ENCODE data around the gene FRY.

The FRY gene

GRCh38 chr13:32254416-32254815 is 222.8 kb downstream of the FRY start:
- no peak for DNase-seq (ENCODE audit: low spot score)
- FAIRE-seq: no peak

DNA sequence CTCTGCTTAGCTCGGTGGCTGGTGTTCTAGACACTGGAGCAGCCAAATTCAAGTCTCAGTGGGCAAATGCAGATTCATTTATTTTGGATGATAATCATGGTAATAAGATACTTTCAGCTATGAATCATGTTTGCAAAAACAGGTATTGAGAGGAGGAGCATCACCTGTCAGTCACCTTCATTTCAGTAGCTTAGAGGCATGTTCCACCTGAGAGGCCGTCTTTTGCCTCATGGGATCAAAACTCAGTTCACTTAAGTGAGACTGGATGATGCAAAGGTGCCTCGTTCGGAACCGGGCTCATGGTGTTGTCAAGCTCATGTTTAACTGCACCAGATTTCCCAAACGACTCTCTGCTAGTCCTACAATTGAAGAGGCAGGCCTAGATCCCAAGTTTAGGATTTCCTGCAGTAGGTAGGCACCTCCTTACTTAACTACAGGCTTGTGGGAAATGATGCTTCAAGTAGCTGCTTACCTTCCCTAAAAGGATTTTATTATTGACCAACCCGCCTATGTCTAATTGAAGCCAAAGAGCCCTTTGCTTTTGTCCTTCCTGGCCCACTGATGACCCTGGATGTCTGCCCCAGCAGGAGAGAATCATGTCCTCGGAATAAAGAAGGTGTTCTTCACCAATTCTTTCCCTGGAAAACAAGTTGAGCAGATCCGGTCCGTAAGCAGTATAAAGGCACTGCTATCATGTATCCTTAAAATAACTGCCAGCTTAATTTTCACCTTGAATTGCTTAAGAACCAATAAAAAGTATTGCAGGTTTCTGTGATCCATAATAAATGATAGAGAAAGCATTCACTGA is 223.5 kb downstream of the FRY start:
- DNase-seq (ENCODE audit: low spot score): no peak
- FAIRE-seq: no peak

DNA sequence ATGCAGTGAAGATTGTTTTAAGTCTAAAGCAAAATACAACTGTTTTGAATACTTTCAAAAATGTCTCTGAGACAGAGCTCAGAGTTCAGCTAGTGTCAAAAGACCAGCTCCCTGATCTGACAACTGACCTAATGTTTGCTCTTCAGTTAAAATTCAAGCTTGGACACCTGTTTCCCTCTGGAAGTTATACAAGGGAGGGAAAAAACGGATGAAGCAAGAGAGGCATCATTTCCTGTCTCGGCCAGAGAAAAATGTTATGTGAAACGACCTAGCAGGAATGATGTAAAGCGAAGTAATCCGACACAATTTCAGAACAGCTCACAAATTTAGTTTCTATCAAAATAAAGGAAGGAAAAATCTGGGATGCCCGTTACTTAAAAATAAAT is 224.1 kb downstream of the FRY start:
- DNase-seq (ENCODE audit: low spot score) (no peak), FAIRE-seq (no peak)

GRCh38 chr13:32256243-32256642 is 224.7 kb downstream of the FRY start:
- DNase-seq (ENCODE audit: low spot score): no peak
- no peak for FAIRE-seq

GRCh38 chr13:32257649-32258048 is 226.1 kb downstream of the FRY start:
- DNase-seq (ENCODE audit: low spot score) (no peak), FAIRE-seq (no peak)

- DNase-seq (ENCODE audit: low spot score) (no peak), FAIRE-seq (no peak)
These were observed 227.5 kb downstream of the FRY start for GRCh38 chr13:32259116-32259515.

DNA sequence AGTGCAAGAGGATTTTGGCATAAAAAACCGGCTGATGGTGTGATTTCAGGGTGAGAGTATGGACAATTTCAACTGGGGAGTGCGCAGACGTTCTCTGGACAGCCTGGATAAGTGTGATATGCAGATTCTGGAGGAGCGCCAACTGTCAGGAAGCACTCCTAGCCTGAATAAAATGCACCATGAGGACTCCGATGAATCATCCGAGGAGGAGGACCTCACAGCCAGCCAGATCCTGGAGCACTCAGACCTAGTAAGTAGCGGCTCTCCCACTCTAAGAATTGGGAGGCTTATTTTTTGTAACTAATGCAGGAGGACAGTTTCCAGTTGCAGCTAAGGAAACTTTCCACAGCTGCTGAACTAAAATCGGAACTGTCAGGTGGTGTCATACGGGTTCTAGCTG is 230.0 kb downstream of the FRY start:
- FAIRE-seq: no peak
- peak; percentile 24 for DNase-seq (ENCODE audit: low spot score)

DNA sequence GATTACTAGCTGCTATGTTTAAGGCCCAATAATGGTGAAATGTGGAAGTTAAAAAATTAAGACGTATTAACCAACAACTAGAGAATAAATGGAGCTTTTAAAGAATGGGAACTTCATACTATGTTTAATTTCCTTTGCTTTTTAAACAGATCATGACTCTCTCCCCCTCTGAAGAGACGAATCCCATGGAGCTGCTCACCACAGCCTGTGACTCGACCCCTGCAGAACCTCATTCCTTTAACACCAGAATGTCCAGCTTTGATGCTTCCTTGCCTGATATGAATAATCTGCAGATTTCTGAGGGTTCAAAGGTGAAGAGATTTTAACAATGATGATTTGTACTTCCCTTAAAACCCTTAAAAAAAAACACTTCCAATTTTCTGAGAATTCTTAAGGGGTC is 230.6 kb downstream of the FRY start:
- FAIRE-seq (no peak), DNase-seq (ENCODE audit: low spot score) (no peak)

DNA sequence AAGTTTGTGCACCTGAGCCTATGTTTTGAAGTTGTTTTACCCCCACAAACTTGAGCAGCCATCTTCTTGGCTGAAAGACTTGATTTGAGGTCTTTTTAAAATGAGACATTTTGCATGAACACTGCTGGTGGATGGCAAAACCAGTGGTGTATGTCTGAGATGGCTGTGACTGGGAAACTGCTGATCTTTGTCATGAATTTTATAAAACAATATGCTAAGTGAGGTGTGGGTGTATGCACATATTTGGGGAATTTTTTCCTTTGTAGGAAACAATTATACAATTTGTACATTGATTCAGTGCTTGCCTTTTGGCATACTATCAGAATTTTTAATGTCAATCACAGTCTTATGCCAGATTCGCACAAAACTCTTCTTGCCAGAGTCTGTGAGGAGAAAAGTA is 231.0 kb downstream of the FRY start:
- DNase-seq (ENCODE audit: low spot score) (no peak), FAIRE-seq (no peak)

DNA sequence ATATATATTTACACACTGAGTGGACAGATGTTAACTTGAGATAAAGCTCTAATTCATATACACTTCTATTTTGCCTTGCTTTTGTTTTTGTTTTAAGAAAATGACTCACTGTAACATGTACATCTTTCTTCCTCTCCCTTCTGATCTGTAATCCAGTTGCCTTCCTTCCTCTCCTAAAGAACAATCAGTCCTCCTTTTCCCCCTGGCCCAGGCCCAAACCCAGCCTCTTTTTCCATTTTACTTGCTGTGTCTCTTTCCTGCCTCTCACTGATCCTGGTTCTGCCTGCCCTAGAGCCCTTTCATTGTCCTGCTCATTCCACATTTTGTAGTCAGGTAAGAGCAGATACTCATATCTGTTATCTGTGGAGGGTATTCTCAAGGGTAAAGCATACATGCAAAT is 232.8 kb downstream of the FRY start:
- no peak for FAIRE-seq
- DNase-seq (ENCODE audit: low spot score): no peak

- FAIRE-seq: no peak
- DNase-seq (ENCODE audit: low spot score): no peak
These were observed 234.2 kb downstream of the FRY start for GRCh38 chr13:32265726-32266125.

- DNase-seq (ENCODE audit: low spot score): no peak
- FAIRE-seq: no peak
These were observed 234.6 kb downstream of the FRY start for GRCh38 chr13:32266130-32266529.

DNA sequence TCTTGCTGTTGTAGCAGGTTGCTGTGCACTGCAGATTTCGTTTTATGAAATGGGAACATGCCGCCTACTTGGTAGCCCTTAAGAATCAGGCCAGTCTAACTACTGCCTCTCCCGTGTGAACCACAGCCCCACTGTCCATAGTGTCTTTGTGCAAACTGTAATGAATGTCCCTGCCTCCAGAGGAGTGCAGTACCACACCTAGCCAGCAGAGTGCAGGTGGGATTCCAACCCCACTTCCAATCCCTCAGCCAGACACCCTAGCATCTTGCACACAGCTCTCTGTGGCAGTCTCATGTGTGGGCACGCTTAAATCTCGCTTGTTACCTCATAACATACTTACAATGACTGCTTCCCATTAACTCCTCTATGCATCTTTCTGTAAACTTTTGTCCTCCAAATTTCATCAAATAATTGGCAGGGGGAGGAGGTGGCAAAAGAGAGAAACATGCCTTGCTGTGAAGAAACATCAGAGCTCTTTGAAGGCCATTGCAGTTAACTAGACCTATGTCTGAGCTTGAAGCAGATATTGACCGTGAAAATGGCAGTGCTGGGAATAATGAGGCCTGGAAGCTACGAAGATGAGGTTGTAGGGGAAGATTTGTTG is 236.4 kb downstream of the FRY start:
- no peak for DNase-seq (ENCODE audit: low spot score)

GRCh38 chr13:32272021-32272683 is 240.6 kb downstream of the FRY start:
- DNase-seq (ENCODE audit: low spot score) (no peak), FAIRE-seq (no peak)

More for the DNA sequence above, 236.4 kb downstream of the FRY start:
- no peak for FAIRE-seq

DNA sequence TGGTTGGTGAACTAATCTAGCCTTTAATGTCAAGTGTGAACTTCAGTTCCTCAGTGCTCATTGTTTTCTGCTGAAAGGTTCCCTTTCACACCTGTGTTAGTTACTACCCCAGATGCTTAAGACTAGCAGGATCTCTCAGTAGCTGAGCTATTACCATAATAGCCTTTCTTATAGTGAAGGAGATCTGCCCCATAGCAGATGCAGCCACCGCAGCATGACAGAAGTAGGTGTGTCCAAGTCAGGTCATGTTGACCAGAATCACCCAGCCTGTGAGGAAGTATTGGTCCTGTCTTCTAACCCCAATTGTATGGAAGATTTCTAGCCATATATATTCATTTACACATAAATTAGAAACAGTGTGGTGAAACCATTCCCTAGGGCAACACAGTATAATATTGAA is 246.3 kb downstream of the FRY start:
- DNase-seq (ENCODE audit: low spot score) (no peak), FAIRE-seq (no peak)

DNA sequence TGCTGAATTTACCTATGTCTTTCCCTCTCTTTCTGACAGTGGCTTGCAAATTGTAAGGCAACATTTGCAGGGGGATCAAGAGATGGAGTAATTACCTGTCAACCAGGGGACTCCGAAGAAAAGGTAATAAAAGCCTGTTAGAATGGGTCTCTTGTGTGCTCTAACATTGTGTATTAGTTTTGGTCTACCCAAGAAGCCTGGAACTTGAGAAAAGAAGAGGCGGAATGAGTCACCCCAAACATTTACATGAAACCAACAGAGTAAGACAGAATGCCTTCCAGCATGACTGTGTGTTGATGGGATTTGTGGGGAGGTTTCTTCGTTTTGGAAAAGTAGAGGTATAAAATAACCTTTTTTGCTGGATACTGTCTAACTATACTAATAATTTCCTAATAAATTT is 246.9 kb downstream of the FRY start:
- DNase-seq (ENCODE audit: low spot score): no peak
- no peak for FAIRE-seq

DNA sequence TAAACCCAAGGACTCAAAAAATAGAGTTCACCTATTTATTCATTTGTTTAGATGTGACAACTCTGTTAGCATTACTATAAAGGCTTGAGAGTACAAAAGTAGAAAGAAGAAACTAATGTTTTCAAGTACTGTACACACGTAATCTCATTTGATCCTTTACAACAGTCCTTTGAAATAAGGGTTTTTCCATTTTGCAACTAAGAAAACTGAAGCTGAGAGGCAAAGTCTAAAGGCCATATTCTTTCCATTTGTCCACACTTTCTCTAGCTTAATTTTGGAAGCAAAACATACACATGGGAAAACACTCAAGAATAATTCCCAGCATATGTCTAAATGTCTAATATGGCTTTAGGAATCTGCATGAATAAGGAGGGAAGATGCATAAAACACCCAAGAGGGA is 249.5 kb downstream of the FRY start:
- no peak for DNase-seq (ENCODE audit: low spot score)
- FAIRE-seq: no peak

- DNase-seq (ENCODE audit: low spot score) (no peak), FAIRE-seq (no peak)
These were observed 250.6 kb downstream of the FRY start for GRCh38 chr13:32282096-32282711.

DNA sequence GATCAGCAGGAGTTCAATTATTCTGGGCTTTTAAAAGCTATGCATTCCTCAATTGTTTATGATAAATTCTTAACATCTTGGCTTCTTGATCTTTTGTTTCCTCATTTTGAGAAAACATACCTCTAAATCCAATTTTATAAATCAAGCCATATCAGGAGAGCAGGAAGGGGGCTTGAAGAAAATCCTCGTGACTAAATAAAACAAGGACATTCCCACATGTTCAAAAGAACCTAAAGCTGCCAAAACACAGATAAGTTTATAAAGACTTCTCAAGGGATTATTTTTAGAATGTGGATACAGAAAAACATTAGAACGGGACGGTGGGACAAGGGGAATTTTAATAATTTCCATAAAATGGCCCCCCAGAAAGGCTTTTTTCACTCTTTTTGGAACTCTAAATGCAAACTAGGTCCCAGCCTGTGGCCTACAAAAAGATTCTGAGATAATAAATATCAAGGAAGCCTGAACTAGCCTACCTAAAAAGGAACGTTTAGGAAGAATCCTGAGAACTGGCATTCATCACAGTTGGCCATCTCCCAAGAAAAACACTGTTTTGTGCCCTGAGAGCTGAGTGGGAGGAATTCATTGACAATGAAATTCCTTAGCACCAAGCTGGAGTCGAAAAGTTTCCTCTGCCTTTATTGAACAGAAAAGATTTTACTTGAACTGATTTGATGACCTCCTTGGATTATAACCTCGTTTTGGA is 253.5 kb downstream of the FRY start:
- FAIRE-seq (no peak), DNase-seq (ENCODE audit: low spot score) (peak; percentile 44)

DNA sequence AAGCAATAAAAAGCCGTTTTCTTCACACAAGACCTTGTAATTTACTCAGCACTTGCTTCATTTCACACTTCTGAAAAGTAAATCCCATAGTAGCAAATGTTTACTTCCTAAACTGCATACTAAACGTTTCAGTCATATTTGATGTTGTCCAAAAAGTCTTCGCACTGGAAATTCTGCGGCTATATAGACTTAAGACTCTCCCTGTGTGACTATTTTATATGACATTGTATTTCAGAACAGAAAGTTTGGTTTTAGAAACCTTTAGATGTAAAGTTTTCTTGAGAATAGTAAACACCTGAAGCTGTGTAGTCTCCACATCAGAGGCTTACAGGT is 254.0 kb downstream of the FRY start:
- DNase-seq (ENCODE audit: low spot score): no peak
- no peak for FAIRE-seq

DNA sequence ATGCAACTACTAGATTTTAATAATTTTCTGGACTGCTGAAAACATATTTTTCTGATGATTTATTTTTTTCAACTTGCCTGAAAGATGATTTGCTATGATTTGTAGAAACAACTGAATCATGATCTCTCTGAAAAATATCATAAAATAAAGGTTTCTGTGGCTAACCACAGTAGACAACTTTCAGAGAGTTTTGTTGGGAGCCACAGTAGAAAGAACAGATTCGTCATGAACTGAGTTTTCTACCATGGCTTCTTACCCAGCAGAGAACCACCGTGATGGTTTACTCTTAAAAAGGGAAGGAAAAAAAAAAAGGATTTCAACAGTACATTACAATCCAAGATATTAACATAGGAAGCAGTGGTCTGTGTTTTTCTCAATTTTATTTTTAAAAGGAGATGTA is 265.6 kb downstream of the FRY start:
- DNase-seq (ENCODE audit: low spot score) (no peak), FAIRE-seq (no peak)

GRCh38 chr13:32298695-32299094 is 267.1 kb downstream of the FRY start:
- FAIRE-seq: no peak
- DNase-seq (ENCODE audit: low spot score): no peak
